Measurements from ENCODE around the gene BICDL1.
A peak's percentile ranks its signal among the peaks of the same experiment; 100 is the strongest.

Gene BICDL1

GRCh38 chr12:119998471-119999245 is 9.6 kb downstream of the BICDL1 start:
- Histone ChIP-seq H3K27me3 (ENCODE audit: insufficient read depth, low read length, poor library complexity, severe bottlenecking) (no peaks in the 10 kb centered on the region), H3K9me3 (ENCODE audit: insufficient read depth, low read depth, low read length) (no peaks in the 10 kb centered on the region), H4K20me1 (ENCODE audit: insufficient read depth, low read length, poor library complexity, severe bottlenecking) (no peaks in the 10 kb centered on the region), H3K4me1 (ENCODE audit: insufficient read depth, low read length, poor library complexity, severe bottlenecking) (no peaks in the 10 kb centered on the region), H3K9ac (ENCODE audit: low read depth, low read length, poor library complexity, severe bottlenecking) (no peak overlapping the region), H3K4me3 (ENCODE audit: low read length, poor library complexity, severe bottlenecking) (no peak overlapping the region), H3F3A (ENCODE audit: low read depth) (no peaks in the 10 kb centered on the region), H3K36me3 (ENCODE audit: insufficient read depth, low read length) (no peaks in the 10 kb centered on the region), H2AFZ (ENCODE audit: low read length) (no peak overlapping the region), H3K9me2 (replicated peaks; ENCODE audit: low read depth, low read length) (no peaks in the 10 kb centered on the region), H3K4me2 (ENCODE audit: low read depth, low read length, poor library complexity, severe bottlenecking) (no peak overlapping the region), H3K79me2 (ENCODE audit: insufficient read depth, low read length) (no peaks in the 10 kb centered on the region)
- TF ChIP-seq, protein P1, sequence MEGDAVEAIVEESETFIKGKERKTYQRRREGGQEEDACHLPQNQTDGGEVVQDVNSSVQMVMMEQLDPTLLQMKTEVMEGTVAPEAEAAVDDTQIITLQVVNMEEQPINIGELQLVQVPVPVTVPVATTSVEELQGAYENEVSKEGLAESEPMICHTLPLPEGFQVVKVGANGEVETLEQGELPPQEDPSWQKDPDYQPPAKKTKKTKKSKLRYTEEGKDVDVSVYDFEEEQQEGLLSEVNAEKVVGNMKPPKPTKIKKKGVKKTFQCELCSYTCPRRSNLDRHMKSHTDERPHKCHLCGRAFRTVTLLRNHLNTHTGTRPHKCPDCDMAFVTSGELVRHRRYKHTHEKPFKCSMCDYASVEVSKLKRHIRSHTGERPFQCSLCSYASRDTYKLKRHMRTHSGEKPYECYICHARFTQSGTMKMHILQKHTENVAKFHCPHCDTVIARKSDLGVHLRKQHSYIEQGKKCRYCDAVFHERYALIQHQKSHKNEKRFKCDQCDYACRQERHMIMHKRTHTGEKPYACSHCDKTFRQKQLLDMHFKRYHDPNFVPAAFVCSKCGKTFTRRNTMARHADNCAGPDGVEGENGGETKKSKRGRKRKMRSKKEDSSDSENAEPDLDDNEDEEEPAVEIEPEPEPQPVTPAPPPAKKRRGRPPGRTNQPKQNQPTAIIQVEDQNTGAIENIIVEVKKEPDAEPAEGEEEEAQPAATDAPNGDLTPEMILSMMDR (conservative IDR thresholded peaks at IDR 0.05; ENCODE audit: low read length), result no peak
- no peak for TF ChIP-seq EZH2phosphoT487 (IDR thresholded peaks at IDR 0.05; ENCODE audit: borderline replicate concordance)

DNA sequence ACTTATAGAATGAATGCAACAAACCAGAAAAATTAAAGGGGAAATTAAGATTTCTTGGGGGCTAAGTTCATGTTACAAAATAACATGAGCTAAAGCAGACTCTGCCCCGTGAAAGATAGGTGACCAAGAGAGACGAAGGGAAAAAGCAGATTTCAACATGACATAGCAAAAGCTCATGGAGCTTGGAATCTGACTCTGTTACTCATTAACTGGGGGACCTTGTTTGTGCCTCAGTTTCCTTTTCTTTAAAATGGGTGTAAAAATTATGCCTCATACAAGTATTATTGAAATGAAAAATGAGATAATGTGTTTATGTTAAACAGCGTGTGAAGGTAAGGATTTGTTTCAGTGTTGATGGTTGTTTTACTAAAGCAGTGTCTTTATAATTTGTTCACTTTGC is 11.5 kb downstream of the BICDL1 start:
- Histone ChIP-seq H3K4me2 (ENCODE audit: low read depth, low read length, poor library complexity, severe bottlenecking) (no peak overlapping the region), H3K9me2 (replicated peaks; ENCODE audit: low read depth, low read length) (no peaks in the 10 kb centered on the region), H3F3A (ENCODE audit: low read depth) (no peaks in the 10 kb centered on the region), H3K9me3 (ENCODE audit: insufficient read depth, low read depth, low read length) (no peaks in the 10 kb centered on the region), H3K36me3 (ENCODE audit: insufficient read depth, low read length) (no peaks in the 10 kb centered on the region), H3K4me1 (ENCODE audit: insufficient read depth, low read length, poor library complexity, severe bottlenecking) (no peaks in the 10 kb centered on the region), H3K4me3 (ENCODE audit: low read length, poor library complexity, severe bottlenecking) (no peak overlapping the region), H3K27me3 (ENCODE audit: insufficient read depth, low read length, poor library complexity, severe bottlenecking) (no peaks in the 10 kb centered on the region), H3K9ac (ENCODE audit: low read depth, low read length, poor library complexity, severe bottlenecking) (no peak overlapping the region), H4K20me1 (ENCODE audit: insufficient read depth, low read length, poor library complexity, severe bottlenecking) (no peaks in the 10 kb centered on the region), H2AFZ (ENCODE audit: low read length) (no peak overlapping the region), H3K79me2 (ENCODE audit: insufficient read depth, low read length) (no peaks in the 10 kb centered on the region)
- TF ChIP-seq, protein P1 (conservative IDR thresholded peaks at IDR 0.05; ENCODE audit: low read length), result no peak
- no peak for TF ChIP-seq EZH2phosphoT487 (IDR thresholded peaks at IDR 0.05; ENCODE audit: borderline replicate concordance)

DNA sequence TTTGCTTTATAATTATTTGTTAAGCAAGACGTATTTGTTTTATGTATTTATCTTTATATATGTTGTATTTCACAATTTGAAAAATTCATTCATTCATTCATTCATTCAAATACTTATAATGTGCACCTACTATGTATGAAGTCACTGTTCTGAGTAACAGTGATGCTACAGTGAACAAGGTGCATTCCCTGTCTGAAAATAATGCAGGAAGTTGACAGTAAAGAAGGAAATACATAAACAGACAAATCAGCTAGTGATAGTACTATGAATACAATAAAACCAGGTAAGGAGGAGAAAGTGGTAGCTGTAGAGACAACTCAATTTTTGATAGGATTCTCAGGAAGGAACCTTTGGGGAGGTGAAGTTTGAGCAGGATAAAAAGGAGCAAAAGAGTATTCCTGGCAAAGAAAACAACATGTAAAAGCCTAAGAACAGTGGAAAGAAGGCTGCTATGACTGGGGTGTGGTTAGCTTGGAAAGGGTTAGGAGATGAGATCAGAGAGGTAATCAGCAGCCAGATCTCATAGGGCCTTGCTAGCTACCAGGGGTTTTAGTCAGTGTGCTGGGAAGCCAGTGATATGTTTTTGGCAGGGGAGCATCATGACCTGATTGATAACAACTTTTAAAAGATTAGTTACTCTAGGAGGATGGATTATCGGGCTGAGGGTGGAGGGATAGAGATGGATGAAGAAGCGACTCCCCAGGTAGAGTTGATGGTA is 17.4 kb downstream of the BICDL1 start:
- no peak for TF ChIP-seq EZH2phosphoT487 (IDR thresholded peaks at IDR 0.05; ENCODE audit: borderline replicate concordance)
- TF ChIP-seq, protein P1 (conservative IDR thresholded peaks at IDR 0.05; ENCODE audit: low read length), result no peak
- Histone ChIP-seq H2AFZ (ENCODE audit: low read length) (no peak overlapping the region), H3K79me2 (ENCODE audit: insufficient read depth, low read length) (no peaks in the 10 kb centered on the region), H4K20me1 (ENCODE audit: insufficient read depth, low read length, poor library complexity, severe bottlenecking) (no peaks in the 10 kb centered on the region), H3K4me1 (ENCODE audit: insufficient read depth, low read length, poor library complexity, severe bottlenecking) (peaks cover 29% of the 10 kb centered on the region), H3K27me3 (ENCODE audit: insufficient read depth, low read length, poor library complexity, severe bottlenecking) (no peaks in the 10 kb centered on the region), H3K36me3 (ENCODE audit: insufficient read depth, low read length) (no peaks in the 10 kb centered on the region), H3K4me3 (ENCODE audit: low read length, poor library complexity, severe bottlenecking) (no peak overlapping the region), H3K9ac (ENCODE audit: low read depth, low read length, poor library complexity, severe bottlenecking) (no peak overlapping the region), H3K9me3 (ENCODE audit: insufficient read depth, low read depth, low read length) (no peaks in the 10 kb centered on the region), H3F3A (ENCODE audit: low read depth) (0 out of 2 replicates have a peak, but pooled peaks cover 4% of the 10 kb centered on the region), H3K9me2 (replicated peaks; ENCODE audit: low read depth, low read length) (no peaks in the 10 kb centered on the region), H3K4me2 (ENCODE audit: low read depth, low read length, poor library complexity, severe bottlenecking) (peak overlapping the region; percentile 58)
